ENCODE data around the gene GREB1.

GREB1 gene

GRCh38 chr2:11685906-11686470 is 152.1 kb downstream of the GREB1 start:
- no peak for DNase-seq

GRCh38 chr2:11687736-11688135 is 153.9 kb downstream of the GREB1 start:
- no peak for DNase-seq

GRCh38 chr2:11688222-11689069 is 154.6 kb downstream of the GREB1 start:
- DNase-seq, result no peak

GRCh38 chr2:11691076-11691660 is 157.3 kb downstream of the GREB1 start:
- DNase-seq, result no peak
